OCI-LY1 (cell line): Measurements from ENCODE around the gene CRX.

Experiments
- H2AFZ ChIP-seq: fragments of 200-600 bp; sonication (generic), shearing (Covaris generic); 2 replicates; pipeline ENCODE4 v1.6.0; 2014; ENCODE audit warnings: antibody characterized with exemption, mild to moderate bottlenecking, low read length
- H3F3A ChIP-seq: fragments of 200-600 bp; sonication (generic), shearing (Covaris generic); 2 replicates; pipeline ENCODE4 v1.6.0; 2014; ENCODE audit warnings: mild to moderate bottlenecking, antibody characterized with exemption, low read length, moderate library complexity; ENCODE audit not compliant: insufficient read depth
- H3K27ac ChIP-seq: fragments of 200-600 bp; sonication (generic); 2 replicates; pipeline ENCODE4 v1.5.1; 2014; ENCODE audit warnings: low read length, mixed run types, mild to moderate bottlenecking, low read depth; ENCODE audit not compliant: poor library complexity, severe bottlenecking
- H3K27me3 ChIP-seq: fragments of 200-600 bp; sonication (generic); 2 replicates; pipeline ENCODE4 v1.6.0; 2014; ENCODE audit warnings: antibody characterized with exemption, mild to moderate bottlenecking, low read length, moderate library complexity; ENCODE audit not compliant: insufficient read depth
- H3K36me3 ChIP-seq: fragments of 200-600 bp; sonication (generic); 2 replicates; pipeline ENCODE4 v1.6.1; 2014; ENCODE audit warnings: mild to moderate bottlenecking, antibody characterized with exemption, low read length, moderate library complexity, mixed read lengths; ENCODE audit not compliant: insufficient read depth
- H3K4me1 ChIP-seq: fragments of 200-600 bp; sonication (generic); 2 replicates; pipeline ENCODE4 v1.5.1; 2014; ENCODE audit warnings: mild to moderate bottlenecking, low read length, moderate library complexity; ENCODE audit not compliant: insufficient read depth, severe bottlenecking
- H3K4me2 ChIP-seq: fragments of 200-600 bp; sonication (generic), shearing (Covaris generic); 2 replicates; pipeline ENCODE4 v1.6.1; 2014; ENCODE audit warnings: low read length
- H3K4me3 ChIP-seq: fragments of 200-600 bp; sonication (generic); 2 replicates; pipeline ENCODE4 v1.5.1; 2014; ENCODE audit warnings: low read length, low read depth, mild to moderate bottlenecking, mixed read lengths; ENCODE audit not compliant: poor library complexity, severe bottlenecking
- H3K79me2 ChIP-seq: fragments of 200-600 bp; shearing (Covaris generic); 2 replicates; pipeline ENCODE4 v1.6.1; 2016; ENCODE audit warnings: mixed run types, low read length, mixed read lengths; ENCODE audit not compliant: insufficient read depth
- H3K9ac ChIP-seq: fragments of 200-600 bp; sonication (generic), shearing (Covaris generic); 2 replicates; pipeline ENCODE4 v1.6.1; 2014; ENCODE audit warnings: mild to moderate bottlenecking, low read length, mixed read lengths
- H3K9me2 ChIP-seq: fragments of 200-600 bp; sonication (generic), shearing (Covaris generic); 2 replicates; pipeline ENCODE4 v1.6.1; 2014; ENCODE audit warnings: low read depth, mild to moderate bottlenecking, low read length, mixed read lengths
- H3K9me3 ChIP-seq: fragments of 200-600 bp; shearing (Covaris generic); 2 replicates; pipeline ENCODE4 v1.6.1; 2014; ENCODE audit warnings: low read length, mixed read lengths
- H4K20me1 ChIP-seq: fragments of 200-600 bp; sonication (generic), shearing (Covaris generic); 2 replicates; pipeline ENCODE4 v1.6.0; 2016; ENCODE audit warnings: mild to moderate bottlenecking, low read length; ENCODE audit not compliant: insufficient read depth
- CTCF ChIP-seq: fragments of 200-600 bp; sonication (generic), shearing (Covaris generic); IDR thresholded peaks from 2 replicates; pipeline ENCODE4 v1.5.1; 2017; ENCODE audit warnings: mild to moderate bottlenecking, antibody characterized with exemption, low read length, moderate library complexity, mixed read lengths
- EZH2 ChIP-seq: fragments of 200-600 bp; sonication (generic), shearing (Covaris generic); IDR thresholded peaks from 2 replicates; pipeline ENCODE4 v1.8.0; 2017; ENCODE audit warnings: borderline replicate concordance, mixed run types, mild to moderate bottlenecking, antibody characterized with exemption, low read length, moderate library complexity, mixed read lengths

The CRX gene

DNA sequence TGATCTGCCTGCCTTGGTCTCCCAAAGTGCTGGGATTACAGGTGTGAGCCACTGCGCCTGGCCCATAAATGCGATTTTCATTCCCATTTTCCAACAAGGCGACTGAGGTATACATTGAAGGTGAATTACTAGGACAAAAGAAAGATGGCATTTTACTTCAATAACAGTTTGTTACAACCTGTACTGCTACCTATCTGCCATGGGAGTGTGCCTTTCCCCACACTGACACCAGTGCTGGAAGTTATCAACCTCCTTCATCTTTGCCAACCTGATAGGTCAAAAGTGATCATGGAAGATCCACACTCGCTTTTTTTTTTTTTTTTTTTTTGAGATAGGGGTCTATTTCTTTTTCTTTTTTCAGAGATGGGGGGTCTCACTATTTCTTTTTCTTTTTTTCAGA, 11.0 kb downstream of the CRX start:
- Histone ChIP-seq H3F3A (no peaks in the 10 kb centered on the region), H3K9ac (no peak overlapping the region), H3K4me2 (no peak overlapping the region), H3K36me3 (no peaks in the 10 kb centered on the region), H3K9me2 (no peaks in the 10 kb centered on the region), H3K27ac (no peak overlapping the region), H2AFZ (no peak overlapping the region), H3K27me3 (no peaks in the 10 kb centered on the region), H3K79me2 (no peaks in the 10 kb centered on the region), H3K4me3 (no peak overlapping the region), H4K20me1 (no peaks in the 10 kb centered on the region), H3K9me3 (no peaks in the 10 kb centered on the region), H3K4me1 (no peaks in the 10 kb centered on the region)
- TF ChIP-seq EZH2 (no peak), CTCF (no peak)

DNA sequence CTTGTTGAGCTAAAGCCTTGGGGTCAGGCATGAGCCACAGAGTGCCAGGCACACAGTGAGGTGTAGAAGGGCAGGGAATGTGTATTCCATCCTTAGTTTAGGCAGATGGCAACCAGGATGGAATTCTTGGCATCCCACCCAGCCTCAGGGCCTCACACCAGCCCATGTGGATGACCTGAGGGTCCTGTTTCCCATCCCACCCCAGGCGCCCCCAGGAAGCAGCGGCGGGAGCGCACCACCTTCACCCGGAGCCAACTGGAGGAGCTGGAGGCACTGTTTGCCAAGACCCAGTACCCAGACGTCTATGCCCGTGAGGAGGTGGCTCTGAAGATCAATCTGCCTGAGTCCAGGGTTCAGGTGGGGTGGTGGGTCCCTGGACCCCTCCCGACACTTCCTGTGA, 14.3 kb downstream of the CRX start:
- H4K20me1 ChIP-seq = no peaks in the 10 kb centered on the region
- H3K4me3 ChIP-seq = no peak overlapping the region
- no peak overlapping the region for H3K27ac ChIP-seq
- no peak overlapping the region for H3K9ac ChIP-seq
- H3K36me3 ChIP-seq = no peaks in the 10 kb centered on the region
- no peaks in the 10 kb centered on the region for H3F3A ChIP-seq
- H3K4me2 ChIP-seq = no peak overlapping the region
- H3K79me2 ChIP-seq = no peaks in the 10 kb centered on the region
- H3K9me2 ChIP-seq = no peaks in the 10 kb centered on the region
- no peaks in the 10 kb centered on the region for H3K27me3 ChIP-seq
- TF ChIP-seq EZH2 (no peak), CTCF (no peak)
- no peaks in the 10 kb centered on the region for H3K9me3 ChIP-seq
- H2AFZ ChIP-seq = no peak overlapping the region
- no peaks in the 10 kb centered on the region for H3K4me1 ChIP-seq

- no peaks in the 10 kb centered on the region for H3F3A ChIP-seq
- H3K27ac ChIP-seq = no peak overlapping the region
- H3K4me3 ChIP-seq = no peak overlapping the region
- H3K27me3 ChIP-seq = no peaks in the 10 kb centered on the region; the same call in 1 of the 2 replicates
- no peaks in the 10 kb centered on the region for H3K79me2 ChIP-seq
- H3K9me2 ChIP-seq = no peaks in the 10 kb centered on the region
- no peak overlapping the region for H2AFZ ChIP-seq
- no peaks in the 10 kb centered on the region for H3K36me3 ChIP-seq
- H3K4me2 ChIP-seq = no peak overlapping the region
- TF ChIP-seq EZH2 (no peak), CTCF (no peak)
- H3K9ac ChIP-seq = no peak overlapping the region
- H3K4me1 ChIP-seq = no peaks in the 10 kb centered on the region
- H4K20me1 ChIP-seq = no peaks in the 10 kb centered on the region
- no peaks in the 10 kb centered on the region for H3K9me3 ChIP-seq
Measured at GRCh38 chr19:47839411-47839810, 17.7 kb downstream of the CRX start.
